HEK293 (cell line): ENCODE measurements around the gene DDB1.
A peak's percentile ranks its signal among the peaks of the same experiment; 100 is the strongest.

Experiments used
- GFI1B ChIP-seq: fragments of 450-650 bp; formaldehyde crosslinking; IDR thresholded peaks from 2 replicates; pipeline ENCODE4 v1.5.1; 2016; ENCODE audit warnings: missing biosample characterization, missing genetic modification characterization
- KLF10 ChIP-seq: fragments of 450-650 bp; IDR thresholded peaks from 2 replicates; pipeline ENCODE4 v1.5.1; 2018; ENCODE audit warnings: missing biosample characterization, mild to moderate bottlenecking, missing genetic modification characterization
- KLF16 ChIP-seq: fragments of 450-650 bp; formaldehyde crosslinking; IDR thresholded peaks from 2 replicates; pipeline ENCODE4 v1.5.1; 2017; ENCODE audit warnings: missing biosample characterization, missing genetic modification characterization
- REPIN1 ChIP-seq: fragments of 450-650 bp; formaldehyde crosslinking; IDR thresholded peaks from 2 replicates; pipeline ENCODE4 v1.5.1; 2017; ENCODE audit warnings: missing biosample characterization, missing genetic modification characterization, low read depth
- SP7 ChIP-seq: fragments of 450-650 bp; formaldehyde crosslinking; IDR thresholded peaks from 2 replicates; pipeline ENCODE4 v1.5.1; 2016; ENCODE audit warnings: missing biosample characterization, missing genetic modification characterization
- YY2 ChIP-seq: fragments of 450-650 bp; formaldehyde crosslinking; IDR thresholded peaks from 2 replicates; pipeline ENCODE4 v1.5.1; 2016; ENCODE audit warnings: missing biosample characterization, missing genetic modification characterization
- ZBTB10 ChIP-seq: fragments of 450-650 bp; formaldehyde crosslinking; IDR thresholded peaks from 2 replicates; pipeline ENCODE4 v1.5.1; 2016; ENCODE audit warnings: missing biosample characterization, missing genetic modification characterization
- ZBTB11 ChIP-seq: fragments of 450-650 bp; formaldehyde crosslinking; conservative IDR thresholded peaks from 2 replicates; pipeline ENCODE4 v1.5.1; 2016; ENCODE audit warnings: low read depth, missing biosample characterization, missing genetic modification characterization
- ZBTB26 ChIP-seq: fragments of 450-650 bp; formaldehyde crosslinking; optimal IDR thresholded peaks from 2 replicates; pipeline ENCODE3; 2016; ENCODE audit warnings: missing biosample characterization, mild to moderate bottlenecking, missing genetic modification characterization
- ZBTB8A ChIP-seq: fragments of 450-650 bp; formaldehyde crosslinking; IDR thresholded peaks from 2 replicates; pipeline ENCODE4 v1.5.1; 2016; ENCODE audit warnings: missing biosample characterization, missing genetic modification characterization
- ZIC2 ChIP-seq: fragments of 450-650 bp; formaldehyde crosslinking; IDR thresholded peaks from 2 replicates; pipeline ENCODE4 v1.5.1; 2016; ENCODE audit warnings: missing biosample characterization, missing genetic modification characterization
- ZNF112 ChIP-seq: fragments of 450-650 bp; formaldehyde crosslinking; IDR thresholded peaks from 2 replicates; pipeline ENCODE4 v1.5.0; 2017; ENCODE audit warnings: missing biosample characterization, missing genetic modification characterization
- ZNF155 ChIP-seq: fragments of 450-650 bp; formaldehyde crosslinking; IDR thresholded peaks from 2 replicates; pipeline ENCODE4 v1.5.1; 2016; ENCODE audit warnings: missing biosample characterization, missing genetic modification characterization
- ZNF2 ChIP-seq: fragments of 450-650 bp; formaldehyde crosslinking; IDR thresholded peaks from 2 replicates; pipeline ENCODE4 v1.5.1; 2016; ENCODE audit warnings: missing biosample characterization, missing genetic modification characterization
- ZNF394 ChIP-seq: fragments of 450-650 bp; formaldehyde crosslinking; IDR thresholded peaks from 2 replicates; pipeline ENCODE4 v1.5.1; 2016; ENCODE audit warnings: missing biosample characterization, missing genetic modification characterization, mild to moderate bottlenecking, moderate library complexity, borderline replicate concordance
- ZNF513 ChIP-seq: fragments of 450-650 bp; IDR thresholded peaks from 2 replicates; pipeline ENCODE4 v1.5.1; 2018; ENCODE audit warnings: missing biosample characterization, missing genetic modification characterization
- ZNF549 ChIP-seq: fragments of 450-650 bp; IDR thresholded peaks from 2 replicates; pipeline ENCODE4 v1.5.1; 2018; ENCODE audit warnings: missing biosample characterization, missing genetic modification characterization, mild to moderate bottlenecking, inconsistent platforms, moderate library complexity
- ZNF558 ChIP-seq: fragments of 450-650 bp; formaldehyde crosslinking; IDR thresholded peaks from 2 replicates; pipeline ENCODE4 v1.5.1; 2016; ENCODE audit warnings: missing biosample characterization, missing genetic modification characterization
- ZNF571 ChIP-seq: fragments of 450-650 bp; formaldehyde crosslinking; IDR thresholded peaks from 2 replicates; pipeline ENCODE4 v1.5.0; 2017; ENCODE audit warnings: missing biosample characterization, missing genetic modification characterization
- ZNF580 ChIP-seq: fragments of 450-650 bp; formaldehyde crosslinking; IDR thresholded peaks from 2 replicates; pipeline ENCODE4 v1.5.1; 2016; ENCODE audit warnings: missing biosample characterization, missing genetic modification characterization
- ZNF600 ChIP-seq: fragments of 450-650 bp; formaldehyde crosslinking; IDR thresholded peaks from 2 replicates; pipeline ENCODE4 v1.5.1; 2016; ENCODE audit warnings: missing biosample characterization, missing genetic modification characterization
- ZNF629 ChIP-seq: fragments of 450-650 bp; formaldehyde crosslinking; IDR thresholded peaks from 2 replicates; pipeline ENCODE4 v1.5.1; 2017; ENCODE audit warnings: missing biosample characterization, missing genetic modification characterization
- ZNF692 ChIP-seq: fragments of 450-650 bp; formaldehyde crosslinking; IDR thresholded peaks from 2 replicates; pipeline ENCODE4 v1.5.1; 2016; ENCODE audit warnings: missing biosample characterization, missing genetic modification characterization
- ZSCAN30 ChIP-seq: fragments of 450-650 bp; IDR thresholded peaks from 2 replicates; pipeline ENCODE4 v1.5.1; 2018; ENCODE audit warnings: missing biosample characterization, mild to moderate bottlenecking, missing genetic modification characterization, moderate library complexity
- ZXDB ChIP-seq: fragments of 450-650 bp; formaldehyde crosslinking; IDR thresholded peaks from 2 replicates; pipeline ENCODE4 v1.5.1; 2016; ENCODE audit warnings: missing biosample characterization, missing genetic modification characterization
- TF ChIP-seq, protein P1 (sequence below): fragments of 450-650 bp; formaldehyde crosslinking; IDR thresholded peaks from 2 replicates; pipeline ENCODE4 v1.5.1; 2017; ENCODE audit warnings: missing biosample characterization, missing genetic modification characterization

Gene DDB1

DNA sequence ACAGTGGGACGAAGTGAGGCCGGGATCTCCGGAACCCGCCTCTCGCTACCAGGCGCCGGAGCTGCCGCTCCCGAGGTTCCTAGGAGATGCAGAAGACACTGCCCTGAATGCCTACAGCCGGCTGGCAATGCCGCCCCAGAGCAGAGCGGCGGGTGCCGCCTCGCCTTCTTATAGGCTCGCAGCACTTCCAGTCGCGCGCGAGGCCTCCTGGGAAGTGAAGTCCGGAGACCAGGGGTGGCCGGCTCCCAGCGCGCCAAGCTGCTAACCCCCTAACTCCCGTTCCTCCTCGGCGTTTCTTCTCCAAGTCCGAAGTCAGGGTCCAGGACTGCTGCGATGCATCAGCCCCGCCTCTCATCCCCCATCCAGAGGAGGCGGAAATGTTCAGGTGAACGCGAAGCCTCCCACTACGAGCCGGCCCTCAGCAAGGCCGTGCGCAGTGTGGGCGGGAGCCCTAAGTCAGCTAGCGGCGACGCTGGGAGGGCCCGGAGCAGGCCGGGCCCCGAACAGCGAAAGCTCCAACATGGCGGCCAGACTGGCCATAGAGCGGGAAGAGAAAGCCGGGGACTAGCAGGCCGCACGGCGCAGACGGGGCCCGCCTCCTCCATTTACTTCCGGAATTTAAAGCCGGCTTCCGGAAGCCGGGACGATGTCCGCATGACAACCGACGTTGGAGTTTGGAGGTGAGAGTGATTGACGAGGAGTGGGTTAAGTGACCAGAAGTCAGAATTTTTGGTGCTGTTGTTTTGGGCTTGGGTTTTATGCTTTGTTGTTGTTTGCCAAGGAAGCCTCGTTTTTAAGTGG, 29.0 kb upstream of the DDB1 start, which contains the start of the genes CYB561A3 and TMEM138 (continued):
- TF ChIP-seq ZNF513: no peak
- no peak for TF ChIP-seq ZNF571
- peak; percentile 92 for TF ChIP-seq ZXDB (tag by site-specific recombination)
- peak; percentile 26; the same call in 1 of the 2 replicates for TF ChIP-seq KLF16 (tag by site-specific recombination)
- peak; percentile 87 for TF ChIP-seq ZNF600 (tag by site-specific recombination)
- TF ChIP-seq KLF10 (tag by site-specific recombination): peak; percentile 6; the same call in 1 of the 2 replicates
- no peak for TF ChIP-seq ZBTB8A (tag by site-specific recombination)
- TF ChIP-seq SP7 (tag by site-specific recombination): peak; percentile 83
- TF ChIP-seq REPIN1 (tag by site-specific recombination): 0 out of 2 replicates have a peak, but pooled peaks have one; percentile 24
- peak; percentile 89 for TF ChIP-seq ZNF692
- no peak for TF ChIP-seq GFI1B
- TF ChIP-seq ZNF2 (tag by site-specific recombination): peak; percentile 86; the same call in 1 of the 2 replicates
- TF ChIP-seq ZNF629: peak; percentile 53
- no peak for TF ChIP-seq ZNF558 (tag by site-specific recombination)
- TF ChIP-seq, protein P1, sequence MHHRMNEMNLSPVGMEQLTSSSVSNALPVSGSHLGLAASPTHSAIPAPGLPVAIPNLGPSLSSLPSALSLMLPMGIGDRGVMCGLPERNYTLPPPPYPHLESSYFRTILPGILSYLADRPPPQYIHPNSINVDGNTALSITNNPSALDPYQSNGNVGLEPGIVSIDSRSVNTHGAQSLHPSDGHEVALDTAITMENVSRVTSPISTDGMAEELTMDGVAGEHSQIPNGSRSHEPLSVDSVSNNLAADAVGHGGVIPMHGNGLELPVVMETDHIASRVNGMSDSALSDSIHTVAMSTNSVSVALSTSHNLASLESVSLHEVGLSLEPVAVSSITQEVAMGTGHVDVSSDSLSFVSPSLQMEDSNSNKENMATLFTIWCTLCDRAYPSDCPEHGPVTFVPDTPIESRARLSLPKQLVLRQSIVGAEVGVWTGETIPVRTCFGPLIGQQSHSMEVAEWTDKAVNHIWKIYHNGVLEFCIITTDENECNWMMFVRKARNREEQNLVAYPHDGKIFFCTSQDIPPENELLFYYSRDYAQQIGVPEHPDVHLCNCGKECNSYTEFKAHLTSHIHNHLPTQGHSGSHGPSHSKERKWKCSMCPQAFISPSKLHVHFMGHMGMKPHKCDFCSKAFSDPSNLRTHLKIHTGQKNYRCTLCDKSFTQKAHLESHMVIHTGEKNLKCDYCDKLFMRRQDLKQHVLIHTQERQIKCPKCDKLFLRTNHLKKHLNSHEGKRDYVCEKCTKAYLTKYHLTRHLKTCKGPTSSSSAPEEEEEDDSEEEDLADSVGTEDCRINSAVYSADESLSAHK: 0 out of 2 replicates have a peak, but pooled peaks have one; percentile 11
- peak; percentile 79 for TF ChIP-seq ZNF394
- no peak for TF ChIP-seq ZNF112 (tag by site-specific recombination)
- TF ChIP-seq ZBTB10 (tag by site-specific recombination): peak; percentile 82
- no peak; the same call in 1 of the 2 replicates for TF ChIP-seq ZSCAN30 (tag by site-specific recombination)
- TF ChIP-seq ZNF155 (tag by site-specific recombination): no peak
- TF ChIP-seq ZIC2 (tag by site-specific recombination): 0 out of 2 replicates have a peak, but pooled peaks have one; percentile 24
- peak; percentile 75; the same call in 1 of the 2 replicates for TF ChIP-seq YY2 (tag by site-specific recombination)
- peak; percentile 62 for TF ChIP-seq ZBTB26
- TF ChIP-seq ZBTB11: peak; percentile 96
- TF ChIP-seq ZNF580 (tag by site-specific recombination): 0 out of 2 replicates have a peak, but pooled peaks have one; percentile 9
- no peak for TF ChIP-seq ZNF549 (tag by site-specific recombination)
